ENCODE measurements around the gene C1orf87.

Gene C1orf87, protein sequence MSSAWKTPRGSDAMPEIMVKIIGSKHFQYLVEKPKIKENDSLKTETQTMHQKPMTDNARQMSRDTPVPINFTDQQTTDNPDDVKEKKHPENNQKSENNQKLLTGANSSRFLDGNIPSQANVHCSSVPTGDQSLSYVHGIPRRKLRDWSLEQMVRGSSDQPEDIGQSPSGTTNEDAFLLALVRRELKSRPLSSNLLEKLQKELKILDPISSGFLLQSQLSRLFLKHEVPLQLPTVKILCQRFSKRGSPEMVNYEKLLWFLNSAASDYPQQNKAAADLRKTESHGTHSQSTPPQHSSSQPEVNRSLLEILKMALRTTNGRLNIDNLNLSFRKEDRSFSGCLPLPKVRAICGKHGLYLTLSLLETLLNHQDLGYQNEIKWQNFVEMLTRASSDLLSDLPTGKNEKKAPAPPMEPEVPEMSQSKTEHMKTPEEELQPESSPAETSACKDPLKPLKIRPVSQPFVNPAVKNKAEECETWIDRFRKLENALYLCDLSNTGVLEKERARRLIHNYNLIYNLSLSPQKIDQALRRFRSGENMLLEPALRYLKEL

DNA sequence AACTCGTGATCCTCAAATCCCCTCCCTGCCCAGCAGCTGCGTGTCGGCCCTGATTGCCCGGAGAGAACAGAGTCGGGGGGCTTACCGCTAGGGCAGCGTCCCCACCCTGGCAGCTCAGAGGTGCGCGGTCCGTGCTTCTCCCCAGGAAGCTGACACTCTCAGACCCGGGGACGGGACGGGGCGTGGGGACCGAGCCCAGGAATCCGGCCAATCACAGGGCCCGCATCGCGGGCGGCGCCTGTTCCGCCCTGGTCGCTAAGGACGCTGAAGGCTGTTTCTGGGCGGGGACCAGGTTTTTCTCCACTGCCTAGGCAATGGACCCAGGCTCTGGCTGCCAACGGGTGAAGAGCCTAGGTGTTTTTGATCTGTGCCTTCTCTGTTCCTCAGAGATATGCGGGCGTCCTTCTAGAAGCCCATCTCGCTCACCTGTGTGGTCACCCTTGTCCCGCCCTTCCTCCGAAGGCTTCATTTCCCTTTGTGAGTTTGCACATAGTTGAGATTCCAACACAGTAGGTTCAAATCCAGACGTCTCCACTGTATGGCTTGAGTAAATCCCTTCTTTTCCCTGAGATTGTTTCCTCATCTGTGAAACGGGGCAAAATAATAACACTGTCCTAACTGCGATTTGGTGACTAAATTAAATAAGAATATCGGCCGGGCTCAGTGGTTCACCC lies at the start of gene C1orf87:
Gene C1orf87, minus strand, starts transcription at position 166 of the 674 bp plus-strand sequence. CDS start 1,127 bp downstream, outside the sequence.
- no peak for FAIRE-seq

DNA sequence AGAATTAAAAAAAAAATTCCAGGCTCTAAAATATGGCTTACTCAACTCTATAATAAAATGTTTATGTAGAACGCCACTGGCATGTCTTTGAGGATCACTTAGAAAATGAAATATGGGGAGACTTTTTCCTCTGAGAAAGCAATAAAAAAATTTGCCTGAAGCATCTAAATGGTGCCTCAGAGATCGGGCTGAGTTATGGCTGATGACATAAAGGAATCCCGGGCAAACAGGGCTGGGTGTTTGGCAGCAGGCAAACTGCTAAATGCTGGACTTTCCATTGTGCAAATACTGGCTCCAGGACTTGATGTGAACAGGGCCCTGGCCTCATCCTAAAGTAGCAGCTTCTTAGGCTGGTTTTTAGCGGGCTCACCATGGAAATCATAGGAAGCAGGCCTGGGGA lies 44.5 kb upstream of the C1orf87 start:
- FAIRE-seq: no peak

DNA sequence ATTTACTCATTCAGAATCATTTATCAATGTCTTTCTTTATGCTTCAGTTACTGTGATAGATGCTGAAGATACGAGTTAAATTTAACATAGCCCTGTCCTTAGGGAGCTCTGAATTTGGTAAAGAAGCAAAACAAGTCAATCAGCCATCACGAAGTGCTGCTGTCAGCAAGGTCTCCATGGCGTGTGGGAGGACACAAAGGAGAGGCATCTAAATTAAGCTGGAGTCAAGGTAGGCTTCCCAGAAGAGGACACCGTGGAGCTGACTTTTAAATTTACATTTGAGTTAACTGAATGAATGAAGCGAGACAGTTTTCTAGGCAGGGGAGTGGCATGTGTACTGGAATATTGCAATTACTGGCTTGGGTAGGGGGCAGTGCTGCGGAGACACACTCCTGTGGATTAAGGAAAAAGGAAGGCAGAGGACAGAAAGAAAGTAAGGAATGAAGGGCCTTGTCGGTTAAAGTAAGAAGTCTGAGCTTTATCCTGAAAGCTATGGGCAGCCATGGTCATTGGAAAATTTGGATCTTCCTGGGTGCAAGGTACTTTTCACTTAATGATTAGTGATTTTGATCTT lies 41.3 kb upstream of the C1orf87 start:
- no peak for FAIRE-seq

DNA sequence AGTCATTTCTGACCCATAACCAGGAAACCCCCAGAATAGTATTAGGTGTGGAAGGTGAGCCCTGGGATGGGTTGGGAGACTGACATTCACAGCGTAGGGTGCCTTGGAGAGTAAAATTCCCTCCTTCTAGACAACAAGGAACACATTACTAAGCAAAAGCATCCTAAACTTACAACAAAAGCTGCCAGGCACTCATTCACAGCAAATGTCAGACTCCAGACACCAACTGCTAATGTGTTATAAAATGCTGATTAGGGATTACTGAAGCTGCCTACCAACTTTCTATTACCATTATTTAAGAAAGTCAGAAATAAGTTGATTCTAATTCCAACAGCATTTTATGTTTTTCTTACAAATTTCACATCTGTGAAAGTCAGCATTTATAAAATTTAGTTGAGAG lies 40.0 kb upstream of the C1orf87 start:
- no peak for FAIRE-seq

DNA sequence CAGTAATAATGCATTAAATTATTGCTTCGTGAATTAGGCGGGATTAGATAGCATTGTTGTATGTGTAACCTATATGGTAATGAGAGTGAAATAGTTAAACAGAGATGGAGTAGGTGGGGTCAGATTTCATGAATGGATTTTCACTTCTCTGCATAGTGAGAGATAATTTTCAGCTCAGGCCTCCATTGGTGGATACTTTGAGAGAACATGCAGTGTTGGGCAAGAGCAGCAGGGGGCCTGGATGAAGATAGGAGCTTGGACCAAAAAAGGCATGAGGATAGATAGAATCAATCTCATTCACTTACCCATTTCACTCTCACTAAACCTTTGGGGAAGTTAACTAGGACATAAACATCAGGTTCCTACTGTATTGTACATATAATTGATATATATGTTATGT lies 39.5 kb upstream of the C1orf87 start:
- no peak for FAIRE-seq

DNA sequence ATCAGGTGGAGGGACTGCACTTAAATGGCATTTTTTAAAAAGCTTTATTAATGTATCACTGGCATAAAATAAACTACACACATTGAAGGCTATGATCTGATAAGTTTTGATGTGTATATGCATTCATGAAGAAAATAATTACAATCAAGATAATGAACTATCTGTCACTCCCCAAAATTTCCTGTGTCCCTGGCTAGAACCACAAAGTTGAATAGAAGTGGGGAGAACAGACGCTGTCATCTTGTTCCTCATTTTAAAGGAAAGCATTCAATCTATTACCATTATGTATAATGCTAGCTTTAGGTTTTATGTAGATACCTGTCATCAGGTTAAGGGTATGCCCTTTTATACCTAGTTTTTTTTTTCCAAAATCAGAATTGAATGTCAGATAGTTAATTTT lies 38.1 kb upstream of the C1orf87 start:
- FAIRE-seq: no peak

DNA sequence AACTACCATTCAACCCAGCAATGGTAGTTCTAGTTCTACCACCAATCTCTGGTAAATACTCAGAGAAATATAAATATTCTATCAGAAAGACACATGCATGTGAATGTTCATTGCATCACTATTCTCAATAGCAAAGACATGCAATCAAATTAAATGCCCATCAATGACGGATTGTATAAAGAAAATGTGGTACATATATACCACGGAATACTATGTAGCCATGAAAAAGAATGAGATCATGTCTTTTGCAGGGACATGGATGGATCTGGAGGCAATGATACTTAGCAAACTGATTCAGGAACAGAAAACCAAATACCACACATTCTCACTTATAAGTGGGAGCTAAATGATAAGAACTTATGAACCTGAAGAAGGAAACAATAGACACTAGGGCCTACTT lies 37.5 kb upstream of the C1orf87 start:
- FAIRE-seq: no peak

DNA sequence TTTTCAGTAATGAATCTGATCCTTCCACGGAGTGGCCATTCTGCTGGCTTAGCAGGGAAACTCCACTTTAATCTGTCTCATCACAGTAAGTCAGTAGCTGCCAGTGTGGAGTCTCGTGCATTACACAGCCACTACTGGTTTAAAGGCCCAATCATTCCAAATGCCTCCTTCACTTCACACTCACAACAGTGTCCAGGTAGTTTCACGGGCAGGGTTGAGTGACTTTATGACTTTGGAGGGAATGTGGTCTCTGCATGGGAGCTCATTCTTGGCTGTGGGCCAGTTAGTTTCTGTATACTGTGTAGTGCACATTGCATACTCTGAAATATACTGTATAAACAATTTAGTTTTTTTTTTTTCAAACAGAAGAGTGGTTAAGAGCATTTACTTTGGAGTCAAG lies 34.6 kb upstream of the C1orf87 start:
- FAIRE-seq: no peak

DNA sequence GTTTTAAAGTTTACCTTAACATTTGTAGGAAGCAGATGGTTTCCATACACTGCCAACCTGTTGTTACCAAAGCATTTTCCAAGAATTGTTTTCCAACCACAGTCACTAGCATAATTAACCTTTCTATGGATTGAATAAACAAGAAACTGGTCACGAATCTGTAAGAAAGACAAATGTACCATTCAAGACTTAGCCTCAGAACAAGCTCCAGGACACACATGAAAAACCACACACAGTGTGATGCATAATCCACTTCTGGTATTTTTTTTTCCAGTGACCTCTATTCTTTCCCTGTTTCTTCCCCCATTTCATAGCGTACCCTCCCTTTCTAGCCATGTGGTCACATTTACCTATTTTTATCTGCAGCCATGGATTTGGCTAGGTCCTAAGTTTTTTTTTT lies 29.6 kb upstream of the C1orf87 start:
- FAIRE-seq: no peak

DNA sequence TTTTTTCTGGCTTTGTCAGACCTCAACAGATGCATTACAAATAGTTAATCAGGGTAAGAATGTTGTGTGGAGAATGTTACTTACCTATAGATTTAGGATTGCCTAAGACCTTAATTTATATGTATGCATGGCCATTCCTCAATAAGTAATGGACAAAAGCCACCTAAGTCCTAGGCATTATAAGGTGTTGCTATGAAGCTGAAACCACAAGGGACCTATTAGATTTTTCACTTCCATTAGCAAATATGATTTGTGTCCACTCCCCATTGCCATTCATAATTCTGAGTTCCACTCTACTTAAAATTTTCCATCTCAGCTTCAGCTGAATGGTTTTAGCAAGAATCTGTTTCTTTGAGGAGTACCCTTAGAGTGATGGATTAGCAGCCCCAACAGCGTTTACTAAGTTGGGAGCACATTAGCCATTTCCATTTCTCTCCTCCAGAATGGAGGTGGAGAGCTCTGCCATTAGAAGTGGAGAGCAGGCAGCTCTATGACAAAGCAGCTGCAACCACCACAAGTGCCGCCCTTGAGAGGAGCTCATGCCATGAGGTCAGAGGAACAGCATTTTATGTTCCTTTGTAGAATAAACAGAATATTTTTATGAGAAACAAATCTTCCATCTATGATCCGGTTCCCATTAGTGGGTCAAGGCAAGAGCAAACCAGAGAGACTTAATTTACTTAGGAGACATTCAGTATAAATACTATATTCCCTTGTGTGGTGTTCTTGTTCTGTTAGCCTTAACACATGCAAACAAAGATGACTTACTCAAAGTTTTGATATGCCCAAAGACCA lies 28.9 kb upstream of the C1orf87 start:
- no peak for FAIRE-seq

DNA sequence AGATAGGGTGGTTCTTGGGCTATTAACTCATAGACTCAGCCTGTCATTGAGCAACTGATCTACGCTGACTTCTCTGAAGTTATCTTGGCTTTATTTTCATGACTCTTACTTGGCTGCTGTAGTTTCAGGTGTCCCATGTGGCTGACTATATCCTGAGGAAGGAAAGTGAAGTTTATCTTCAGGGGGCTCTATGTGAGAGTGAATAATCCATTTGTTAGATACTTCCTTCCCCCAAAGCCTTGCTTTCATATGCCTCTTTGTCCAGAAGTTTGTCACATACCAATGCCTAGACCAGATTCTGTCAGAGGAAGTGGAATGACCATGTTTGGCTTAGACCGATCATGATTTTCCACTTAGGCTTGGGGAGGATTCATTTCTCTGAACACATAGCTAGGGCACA lies 27.9 kb upstream of the C1orf87 start:
- no peak for FAIRE-seq

DNA sequence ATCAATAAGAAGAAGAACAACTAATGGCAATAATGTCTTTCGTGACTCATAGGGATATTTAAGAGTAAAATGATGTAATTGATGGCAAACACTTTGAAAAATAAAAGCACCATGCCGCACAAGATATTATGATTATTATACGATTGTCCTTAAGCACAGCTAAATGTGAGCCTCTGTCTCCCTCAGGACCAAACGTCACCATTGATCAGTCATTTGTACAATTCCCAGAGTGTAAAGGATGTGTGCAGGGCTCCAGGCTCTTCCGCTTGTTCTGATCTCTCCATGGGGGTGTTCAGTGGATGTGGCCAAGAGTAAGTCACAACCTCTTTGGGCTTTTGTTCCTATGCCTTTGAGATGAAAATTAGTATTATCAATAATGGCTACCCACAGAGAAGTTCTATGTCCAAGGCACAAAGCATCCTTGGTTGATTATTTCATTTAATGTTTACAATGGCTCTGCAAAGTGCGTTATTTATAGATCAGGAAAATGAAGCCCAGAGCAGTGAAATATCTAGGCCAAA lies 17.7 kb upstream of the C1orf87 start:
- no peak for FAIRE-seq

DNA sequence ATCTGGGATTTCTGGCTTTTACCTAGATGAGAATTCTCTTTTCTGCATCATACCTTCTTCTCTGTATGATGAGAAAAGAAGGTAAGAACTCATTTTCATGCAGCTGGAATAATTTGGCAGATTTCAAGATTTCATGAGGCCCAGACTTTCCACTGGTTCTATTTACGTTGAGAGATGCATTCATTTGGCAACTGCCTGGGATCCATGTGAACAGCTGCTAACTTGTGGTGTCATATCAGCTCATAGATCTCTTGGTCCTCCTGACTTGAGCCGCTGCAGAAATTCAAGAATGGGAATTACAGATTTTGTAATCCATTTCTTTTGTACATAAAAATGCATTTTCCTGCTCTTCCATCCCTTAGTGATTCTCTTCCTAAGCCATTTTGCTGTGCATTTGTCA lies 17.1 kb upstream of the C1orf87 start:
- no peak for FAIRE-seq

DNA sequence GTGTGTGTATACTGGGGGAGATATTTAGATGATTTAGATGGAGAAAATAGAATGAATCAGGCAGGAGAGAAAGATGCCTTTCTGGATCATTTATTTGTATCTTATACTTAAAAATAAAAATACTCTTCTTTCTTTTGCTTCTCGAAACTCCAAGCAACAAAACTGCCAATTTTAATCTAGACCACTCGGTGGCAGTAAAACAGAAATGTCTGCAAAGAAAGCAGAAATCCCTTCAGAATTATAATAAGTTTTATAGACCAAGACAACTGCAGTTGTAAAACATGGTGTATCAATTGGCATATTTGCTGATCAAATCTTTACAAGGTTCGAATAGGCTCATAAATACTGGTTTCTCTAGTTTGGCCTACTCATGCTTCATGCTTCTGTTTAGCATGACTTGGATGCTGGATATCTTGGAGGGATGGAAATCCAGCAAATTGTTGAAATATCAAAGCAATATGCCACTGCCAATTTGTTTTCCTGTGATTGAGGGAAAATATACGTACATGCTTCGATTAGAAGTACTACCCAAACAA lies 15.1 kb upstream of the C1orf87 start:
- FAIRE-seq: no peak

DNA sequence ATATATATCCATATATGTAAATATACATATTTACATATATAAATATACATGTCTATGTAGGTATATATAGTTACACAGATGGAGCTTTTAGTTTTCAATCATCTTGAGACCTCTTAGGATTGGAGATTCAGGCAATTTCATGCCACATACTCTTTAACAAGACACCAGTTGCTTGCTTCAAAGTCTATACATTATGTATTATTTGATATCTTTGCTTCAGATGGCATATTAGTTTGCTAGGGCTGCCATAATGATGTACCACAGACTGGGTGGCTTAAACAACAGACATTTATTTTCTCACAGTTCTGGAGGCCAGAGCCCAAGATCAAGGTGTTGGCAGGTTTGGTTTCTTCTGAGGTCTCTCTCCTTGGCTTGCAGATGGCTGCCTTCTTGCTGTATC lies 14.1 kb upstream of the C1orf87 start:
- no peak for FAIRE-seq

DNA sequence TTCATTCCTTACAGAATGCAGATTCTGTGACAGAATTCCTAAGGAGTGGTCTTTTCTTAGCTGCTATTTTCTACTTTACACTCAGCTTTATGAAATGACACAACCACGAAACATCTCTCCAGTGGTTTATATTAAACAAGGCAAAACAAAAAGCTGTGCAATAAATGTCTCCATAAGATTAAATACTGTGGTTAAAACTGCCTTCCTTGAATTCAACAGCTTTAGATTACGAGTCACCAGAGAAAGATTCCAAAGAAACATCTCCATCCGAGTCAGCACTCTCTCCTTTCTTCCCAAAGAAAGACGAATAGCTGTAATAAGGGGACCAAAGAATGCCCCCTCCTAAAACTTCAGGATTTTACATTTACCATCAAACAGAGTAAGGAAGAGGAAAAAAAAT lies 4.6 kb upstream of the C1orf87 start:
- no peak for FAIRE-seq

DNA sequence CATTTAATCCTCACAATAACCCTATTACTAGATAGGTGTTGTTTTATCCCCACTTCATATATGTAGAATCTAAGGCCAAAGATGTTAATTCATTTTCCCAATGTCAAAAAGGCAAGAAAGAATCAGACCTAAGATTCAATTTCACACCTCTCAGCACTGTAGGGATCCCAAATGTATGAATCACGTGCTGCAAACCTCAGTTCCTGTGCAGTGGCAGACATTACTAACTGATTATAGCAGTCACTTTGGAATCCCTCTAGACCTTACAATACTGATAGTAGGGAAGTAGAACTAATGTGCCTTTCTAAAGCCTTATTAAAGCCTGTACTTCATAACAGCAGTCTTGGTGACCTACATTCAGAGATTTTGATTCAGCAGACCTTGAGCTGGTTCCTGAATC lies 2.3 kb downstream of the C1orf87 start:
- no peak for FAIRE-seq

DNA sequence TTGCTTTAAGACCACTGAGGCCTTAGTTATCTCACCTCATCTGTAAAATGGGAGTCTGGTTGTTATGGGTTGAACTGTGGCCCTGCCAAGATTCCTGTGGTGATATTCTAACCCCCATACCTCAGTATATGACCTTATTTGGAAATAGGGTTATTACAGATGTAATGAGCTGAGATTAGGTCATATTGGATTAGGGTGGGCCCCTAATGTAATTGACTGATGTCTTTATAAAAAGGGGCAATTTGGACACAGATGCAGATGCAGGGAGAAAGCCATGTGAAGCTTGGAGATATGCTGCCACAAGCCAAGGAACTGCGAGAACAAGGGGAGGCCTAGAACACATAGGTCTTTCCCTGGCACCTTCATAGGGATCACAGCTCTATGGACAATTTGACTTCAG lies 3.9 kb downstream of the C1orf87 start:
- no peak for FAIRE-seq

DNA sequence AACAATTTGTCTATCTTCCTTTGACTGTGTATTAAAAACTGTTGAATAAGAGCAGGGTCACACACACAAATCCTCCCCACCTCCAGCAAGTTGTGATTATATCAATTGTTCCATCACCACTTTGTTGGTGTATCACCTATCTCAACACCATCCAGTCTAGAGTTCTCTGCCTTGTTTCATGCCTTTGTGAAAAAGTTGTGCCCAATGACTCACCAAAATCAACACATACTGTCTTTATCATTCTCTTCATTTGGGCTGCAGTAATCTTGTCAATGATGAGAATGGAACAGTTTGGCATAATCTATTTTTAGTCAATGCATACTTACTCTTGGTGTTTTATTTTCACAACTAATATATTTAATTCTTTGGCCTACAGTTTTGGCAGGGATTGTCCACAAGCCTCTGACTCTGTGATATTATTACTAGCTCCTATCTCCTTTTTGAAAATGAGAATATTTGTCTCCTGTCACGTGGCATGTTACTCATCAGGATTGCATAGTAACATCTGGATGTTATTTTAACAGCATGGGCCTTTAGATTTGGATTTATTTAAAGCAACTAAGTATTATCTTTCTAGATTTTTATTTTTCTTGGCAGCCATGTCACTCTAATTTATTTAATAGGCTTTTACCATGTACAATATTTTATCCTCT lies 5.1 kb downstream of the C1orf87 start:
- FAIRE-seq: no peak

DNA sequence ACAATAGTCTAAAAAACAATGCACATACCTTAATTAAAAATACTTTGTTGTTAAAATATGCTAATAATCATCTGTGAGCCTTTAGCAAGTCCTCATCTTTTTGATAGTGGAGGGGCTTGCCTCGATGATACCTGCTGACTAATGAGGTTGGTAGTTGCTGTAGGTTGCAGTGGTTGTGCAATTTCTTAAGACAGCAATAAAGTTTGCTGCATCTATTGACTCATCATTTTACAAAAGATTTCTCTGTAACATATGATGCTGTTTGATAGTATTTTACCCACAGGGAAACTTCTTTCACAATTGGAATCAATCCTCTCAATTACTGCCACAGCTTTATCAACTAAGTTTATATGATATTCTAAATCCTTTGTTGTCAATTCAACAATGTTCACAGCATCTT lies 7.6 kb downstream of the C1orf87 start:
- no peak for FAIRE-seq

DNA sequence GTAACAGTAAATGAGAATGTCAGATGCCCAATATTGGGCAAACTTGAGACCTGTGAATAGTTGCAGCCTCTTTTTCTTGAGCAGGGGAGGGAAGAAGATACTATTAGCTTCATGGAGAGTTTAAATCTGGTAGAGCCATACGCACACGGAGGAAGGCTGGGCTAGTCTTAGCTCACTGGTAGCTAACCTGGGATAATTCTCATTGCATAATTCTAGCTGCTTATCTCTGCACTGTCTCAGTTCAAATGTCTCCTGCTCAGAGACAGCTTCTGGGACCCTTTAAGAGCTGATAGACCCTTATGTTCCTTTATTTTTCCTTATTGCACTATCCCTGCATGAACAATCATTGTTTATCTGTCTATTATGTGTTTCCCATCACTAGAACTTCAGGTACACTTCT lies 8.4 kb downstream of the C1orf87 start:
- no peak for FAIRE-seq

DNA sequence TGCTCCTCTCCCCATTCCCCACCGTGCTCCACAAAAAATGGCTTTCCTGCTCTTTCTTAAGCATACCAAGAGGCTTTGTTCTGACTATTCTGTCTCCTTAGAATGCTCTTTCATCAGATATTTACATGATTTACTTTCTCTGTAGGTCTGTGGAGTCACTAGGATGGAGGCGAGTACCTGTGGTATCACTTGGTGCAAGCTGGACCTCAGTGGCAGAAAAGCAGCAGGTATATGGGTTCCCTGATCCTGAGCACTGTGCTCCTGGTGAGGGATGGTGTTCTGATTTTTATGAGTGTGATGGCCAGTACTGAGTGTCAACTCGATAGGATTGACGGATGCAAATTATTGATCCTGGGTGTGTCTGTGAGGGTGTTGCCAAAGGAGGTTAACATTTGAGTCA lies 10.0 kb downstream of the C1orf87 start:
- no peak for FAIRE-seq
